ENCODE results near the gene DOCK2. TPM values are rescaled to one million over a fixed set of nuclear protein-coding genes. Genes with fewer than 3 reads are reported as not detected.

The DOCK2 gene
- total and polyA plus RNA-seq, 2 of the 8 experiments (the other 6 are each of a cell fraction or from before 2014, with no cell fraction given), result 3.9 to 5.7 TPM

GRCh38 chr5:170111088-170111785 lies 474.2 kb downstream of the DOCK2 start:
- Histone ChIP-seq H3K9ac (replicated peaks in 1 of 4; ENCODE audit: extremely low read depth in 1 of 4, low read depth in 3 of 4, low read length in 3 of 4) (no peak overlapping the region; a peak in 1 of 7 replicates), H4K91ac (replicated peaks; ENCODE audit: insufficient read length, low read length) (no peak overlapping the region), H4K8ac (ENCODE audit: extremely low read depth, insufficient read depth, low read length) (no peak overlapping the region), H4K5ac (ENCODE audit: insufficient read length, low read depth, low read length) (no peak overlapping the region), H2BK5ac (ENCODE audit: low read depth, low read length) (no peak overlapping the region; the same call in 1 of the 2 replicates), H3K79me2 (ENCODE audit: control insufficient read depth in 1 of 2, insufficient read depth in 2 of 2, low read length in 2 of 2) (no peaks in the 10 kb centered on the region), H2BK15ac (ENCODE audit: low read length) (peak overlapping the region; percentile 92; the same call in 1 of the 2 replicates), H3K9me3 (ENCODE audit: insufficient read depth in 2 of 2, low read depth in 1 of 2, low read length in 1 of 2) (peaks cover 4 to 11% of the 10 kb centered on the region in 2 experiments; a peak in 2 of 4 replicates), H3K14ac (ENCODE audit: insufficient read length) (no peak overlapping the region), H4K20me1 (replicated peaks in 1 of 2; ENCODE audit: control insufficient read depth in 1 of 2, insufficient read depth in 2 of 2, low read length in 2 of 2) (no peaks in the 10 kb centered on the region), H3K18ac (ENCODE audit: extremely low read depth, low read length) (no peak overlapping the region), H3K4me2 (ENCODE audit: insufficient read depth in 1 of 2, low read depth in 2 of 2, low read length in 2 of 2) (no peak overlapping the region), H3K56ac (replicated peaks; ENCODE audit: insufficient read length, low read depth, low read length) (no peak overlapping the region), H3K79me1 (ENCODE audit: low read depth, low read length) (no peaks in the 10 kb centered on the region), H3K4ac (replicated peaks; ENCODE audit: insufficient read length, low read depth, low read length) (no peak overlapping the region), H3K23ac (ENCODE audit: insufficient read length) (no peak overlapping the region), H2BK12ac (ENCODE audit: low read depth, low read length) (0 out of 2 replicates have a peak overlapping the region, but pooled peaks have one; percentile 75), H3K4me3 (ENCODE audit: extremely low read depth in 1 of 4, insufficient read depth in 2 of 4, low read depth in 3 of 4, low read length in 4 of 4) (no peak overlapping the region), H2AK5ac (ENCODE audit: low read depth, low read length) (no peak overlapping the region), H3K36me3 (ENCODE audit: control insufficient read depth in 2 of 4, insufficient read depth in 4 of 4, low read length in 3 of 4) (no peaks in the 10 kb centered on the region), H2BK120ac (replicated peaks; ENCODE audit: low read depth, low read length) (no peak overlapping the region), H3K23me2 (ENCODE audit: low read depth, low read length) (no peaks in the 10 kb centered on the region; the same call in 1 of the 2 replicates), H2AFZ (ENCODE audit: low read length) (no peak overlapping the region), H3K27me3 (replicated peaks in 1 of 4; ENCODE audit: control insufficient read depth in 3 of 4, extremely low read depth in 1 of 4, insufficient read depth in 3 of 4, low read length in 3 of 4) (peaks cover 0 to 46% (median 21%) of the 10 kb centered on the region in 4 experiments; a peak in 5 of 7 replicates), H2BK20ac (ENCODE audit: low read length) (no peak overlapping the region), H3K27ac (ENCODE audit: low read depth, low read length) (no peak overlapping the region), H3K4me1 (replicated peaks in 1 of 4; ENCODE audit: control insufficient read depth in 3 of 4, insufficient read depth in 4 of 4, low read length in 3 of 4) (peaks cover 2 to 17% (median 9%) of the 10 kb centered on the region in 4 experiments)
- WGBS, 2 experiments (ENCODE audit: extremely low coverage in 1 of 2, insufficient coverage in 1 of 2, insufficient read length in 1 of 2, insufficient replicate concordance in 2 of 2, low coverage in 1 of 2, low lambda C conversion rate in 2 of 2, missing lambda C conversion rate in 1 of 2), result 72% methylated on average over 5 of the region's 8 CpGs; no CpG with 5 or more reads in 1 of the 2 experiments
- ChIA-PET POLR2A (ENCODE audit: partially characterized antibody) (no interaction called here), CTCF (ENCODE audit: partially characterized antibody) (interaction anchor here (0.8 to 16.0 kb wide), 5 partner anchors 9 to 99 kb away, joined by 3 to 217 read pairs (median 3); no protein-coding TSS in a partner anchor)
- no peak for FAIRE-seq
- no peak for DNase-seq (ENCODE audit: low read depth in 1 of 2, low spot score in 2 of 2)
- TF ChIP-seq SP2 (IDR thresholded peaks at IDR 0.05; ENCODE audit: low read length) (no peak), MAX (IDR thresholded peaks at IDR 0.05) (no peak), TEAD4 (IDR thresholded peaks at IDR 0.05; ENCODE audit: low read depth, low read length) (no peak), CHD1 (IDR thresholded peaks at IDR 0.05; ENCODE audit: low read depth, low read length) (no peak), FOSL1 (IDR thresholded peaks at IDR 0.05; ENCODE audit: insufficient read depth, low read depth, low read length) (no peak), MAFK (IDR thresholded peaks at IDR 0.05; ENCODE audit: low read depth, low read length) (no peak), CBX5 (IDR thresholded peaks at IDR 0.05; ENCODE audit: low read depth, low read length) (no peak), EP300 (IDR thresholded peaks at IDR 0.05; ENCODE audit: borderline replicate concordance in 1 of 2, low read depth in 2 of 2, low read length in 2 of 2) (no peak), RAD21 (IDR thresholded peaks at IDR 0.05 in 1 of 2, conservative IDR thresholded peaks at IDR 0.05 in 1 of 2; ENCODE audit: low read depth in 2 of 2, low read length in 2 of 2) (no peak), POLR2AphosphoS5 (IDR thresholded peaks at IDR 0.05; ENCODE audit: low read depth, low read length) (no peak)
- TF ChIP-seq, protein P1, sequence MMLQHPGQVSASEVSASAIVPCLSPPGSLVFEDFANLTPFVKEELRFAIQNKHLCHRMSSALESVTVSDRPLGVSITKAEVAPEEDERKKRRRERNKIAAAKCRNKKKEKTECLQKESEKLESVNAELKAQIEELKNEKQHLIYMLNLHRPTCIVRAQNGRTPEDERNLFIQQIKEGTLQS (IDR thresholded peaks at IDR 0.05; ENCODE audit: insufficient read depth, low read depth, low read length), result no peak
